SKM-1 (cell line): ENCODE results near the gene EMX2.
"Not testable (repeated sequence)": the region's sequence is repeated elsewhere in the genome, so short reads cannot be mapped to it uniquely, and the experiment has no call there.

Experiments used
- DNase-seq: peaks from one replicate; lab custom pipeline; 2025; ENCODE audit not compliant: unreplicated experiment; lab: John Stamatoyannopoulos, UW

EMX2 gene

GRCh38 chr10:117542706-117543224, at the start of gene EMX2:
Gene EMX2 (plus strand): TSS chr10:117542746. CDS start chr10:117543268, 522 bp downstream.
- no peak for DNase-seq

DNA sequence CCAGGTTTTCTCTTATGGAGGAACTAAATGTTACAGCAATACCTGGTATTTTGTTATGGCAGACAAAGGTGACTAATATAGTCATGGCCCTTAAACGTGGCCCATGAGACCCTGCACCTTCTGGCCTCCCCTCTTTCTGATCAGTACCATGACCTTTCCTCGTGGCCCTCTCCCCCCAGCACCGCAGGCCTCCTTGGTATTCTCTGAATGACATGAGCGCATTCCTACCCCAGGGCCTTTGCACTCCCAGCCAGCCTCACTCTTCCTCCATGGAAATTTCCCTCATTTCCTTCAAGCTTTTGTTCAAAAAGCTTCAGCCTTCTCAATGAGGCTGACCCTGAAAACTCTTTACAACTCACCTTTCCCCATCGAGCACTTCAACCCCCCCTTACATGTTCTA, 46.5 kb upstream of the EMX2 start:
- DNase-seq, result no peak

- DNase-seq, result peak; percentile 50
Measured at GRCh38 chr10:117496616-117497028, 45.9 kb upstream of the EMX2 start.

GRCh38 chr10:117497736-117498135, 44.8 kb upstream of the EMX2 start:
- no peak for DNase-seq

GRCh38 chr10:117499248-117500105, 43.1 kb upstream of the EMX2 start:
- DNase-seq, result no peak

DNA sequence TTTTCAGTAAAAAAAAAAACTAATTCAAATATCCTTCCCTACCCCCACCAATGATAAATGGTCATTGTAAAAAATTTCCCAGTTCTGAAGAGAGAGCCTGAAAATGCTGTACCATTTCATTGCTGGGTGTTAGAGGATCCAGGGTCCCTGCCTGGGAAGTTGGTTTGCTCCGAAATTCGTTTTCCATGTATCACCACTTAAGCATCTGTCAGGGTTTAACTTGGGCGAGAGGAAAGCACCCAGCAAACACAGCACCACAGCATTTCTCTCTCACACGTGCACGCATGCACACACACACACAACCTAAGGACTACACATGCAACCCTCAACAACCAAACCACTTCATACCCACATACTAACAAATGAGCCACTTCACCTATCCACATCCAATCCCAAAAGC, 42.1 kb upstream of the EMX2 start:
- no peak for DNase-seq

DNA sequence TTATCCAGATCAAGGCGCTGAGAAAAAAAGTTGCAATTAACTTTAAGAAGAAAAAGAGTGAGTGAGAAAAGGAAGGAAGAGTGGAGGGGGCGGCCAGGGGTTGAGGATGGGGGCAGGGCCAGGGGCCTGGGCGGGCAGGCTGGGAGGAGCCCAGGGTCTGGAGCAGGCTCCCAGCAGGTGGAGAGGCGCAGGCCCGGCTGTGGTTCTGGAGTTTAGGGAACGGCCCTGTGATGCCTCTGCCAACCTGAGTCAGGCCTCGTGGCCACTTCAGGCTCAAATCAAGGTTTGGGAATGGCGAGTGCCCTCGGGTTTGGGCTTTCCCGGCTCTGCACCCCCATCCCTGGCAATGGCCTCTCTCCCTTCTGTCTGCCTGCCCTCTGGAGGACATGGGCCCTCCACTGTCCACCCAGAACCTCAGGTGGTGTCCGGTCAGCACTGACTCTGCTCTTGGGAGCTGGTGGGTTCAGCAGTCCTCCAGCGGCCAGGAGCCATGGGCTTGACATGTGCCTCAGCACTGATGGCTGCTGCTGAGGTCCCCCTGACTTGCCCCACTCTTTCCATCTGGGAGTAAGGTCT, 41.0 kb upstream of the EMX2 start:
- no peak for DNase-seq

DNA sequence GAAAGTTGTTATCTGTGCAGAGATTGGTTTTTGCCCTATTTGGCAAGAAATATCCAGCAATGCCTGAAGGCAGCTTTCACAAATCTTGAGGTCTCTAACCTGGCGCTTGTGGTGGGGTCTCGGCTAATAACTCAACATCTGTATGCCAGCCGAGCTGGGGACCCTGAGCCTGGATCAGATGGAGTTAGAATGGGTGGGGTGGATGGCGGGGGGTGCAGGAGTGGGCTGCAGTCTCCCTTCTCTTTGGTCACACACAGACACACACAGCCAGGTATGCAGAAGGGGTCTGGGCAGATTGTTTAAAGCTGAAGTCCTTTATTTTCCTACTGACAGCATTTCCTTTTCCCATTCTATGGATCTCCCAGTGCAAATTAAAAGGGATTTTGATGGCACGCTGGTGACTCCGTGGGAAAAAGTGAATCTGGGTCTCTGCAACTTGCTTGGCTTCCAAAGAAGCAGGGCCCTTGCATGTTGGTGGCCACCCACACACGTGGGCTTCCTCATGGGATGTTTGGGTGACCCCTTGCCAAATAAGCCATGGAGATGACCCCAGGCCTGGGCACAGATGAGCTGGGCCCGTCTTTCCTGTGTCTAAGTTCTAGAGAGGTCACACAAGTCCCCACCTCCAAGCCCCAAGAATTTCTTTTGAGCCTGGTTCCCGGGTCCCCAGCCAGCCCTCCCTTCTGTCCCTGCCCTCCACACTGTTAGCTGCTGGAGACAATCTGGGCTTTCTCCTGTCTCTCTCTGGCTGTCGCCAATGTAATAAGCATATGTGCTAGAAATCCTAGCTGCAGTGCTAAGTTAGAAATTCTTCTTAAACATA, 39.9 kb upstream of the EMX2 start:
- DNase-seq, result no peak

- no peak for DNase-seq
Measured at GRCh38 chr10:117503244-117504205, 39.0 kb upstream of the EMX2 start.

DNA sequence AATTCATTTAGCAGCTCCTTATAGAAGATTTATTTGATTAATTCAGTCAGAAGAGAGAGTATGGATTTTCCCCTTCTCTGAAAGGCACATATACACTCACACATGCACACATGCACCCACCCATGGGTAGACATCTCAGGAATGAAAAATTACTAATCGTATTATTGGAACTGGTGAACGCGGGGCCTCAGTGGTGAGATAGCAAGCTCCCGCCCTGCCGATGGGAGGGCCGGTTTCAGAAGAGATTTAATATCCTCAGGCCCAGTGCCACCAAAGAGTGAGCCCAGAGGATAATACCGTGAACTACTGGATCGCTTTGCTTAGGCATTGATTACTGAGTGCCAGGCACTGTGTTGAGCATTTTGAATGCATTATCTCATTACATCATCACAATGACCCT, 38.0 kb upstream of the EMX2 start:
- no peak for DNase-seq

DNA sequence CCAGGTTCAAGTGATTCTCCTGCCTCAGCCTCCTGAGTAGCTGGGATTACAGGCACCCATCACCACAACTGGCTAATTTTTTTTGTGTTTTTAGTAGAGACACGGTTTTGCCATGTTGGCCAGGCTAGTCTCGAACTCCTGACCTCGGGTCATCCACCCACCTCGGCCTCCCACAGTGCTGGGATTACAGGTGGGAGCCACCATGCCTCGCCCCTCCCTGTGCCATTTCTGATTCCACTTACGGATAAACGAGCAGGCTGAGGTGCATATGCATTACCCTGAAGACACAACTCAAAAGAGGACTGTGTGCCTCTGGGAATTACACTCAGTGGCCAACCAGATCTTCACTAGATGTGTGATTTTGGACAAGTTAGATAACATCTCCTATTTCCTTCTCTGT, 35.5 kb upstream of the EMX2 start:
- not testable (repeated sequence) for DNase-seq

GRCh38 chr10:117509573-117509972, 33.0 kb upstream of the EMX2 start:
- DNase-seq, result no peak

- no peak for DNase-seq
Measured at GRCh38 chr10:117511601-117512390, 30.8 kb upstream of the EMX2 start.

DNA sequence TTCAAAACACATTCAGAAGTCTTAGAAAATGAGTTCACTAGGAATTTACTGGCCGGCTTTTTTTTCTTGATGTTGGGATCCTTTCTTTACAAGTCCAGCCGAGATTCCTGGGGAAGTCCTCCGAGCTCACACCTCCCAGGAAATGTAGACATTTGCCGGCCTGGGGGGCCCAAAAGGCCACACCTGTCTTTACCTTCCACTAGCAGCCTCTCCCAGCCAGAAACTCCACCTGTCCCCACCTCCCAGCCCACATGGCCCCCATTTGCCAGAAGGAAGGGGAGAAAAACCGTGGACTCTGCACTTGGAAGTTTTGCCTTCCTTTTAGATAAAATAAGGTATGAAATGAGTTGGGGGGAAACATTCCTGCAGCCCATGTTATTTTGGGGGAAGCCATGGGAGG, 27.6 kb upstream of the EMX2 start:
- no peak for DNase-seq

GRCh38 chr10:117516681-117517080, 25.9 kb upstream of the EMX2 start:
- no peak for DNase-seq

DNA sequence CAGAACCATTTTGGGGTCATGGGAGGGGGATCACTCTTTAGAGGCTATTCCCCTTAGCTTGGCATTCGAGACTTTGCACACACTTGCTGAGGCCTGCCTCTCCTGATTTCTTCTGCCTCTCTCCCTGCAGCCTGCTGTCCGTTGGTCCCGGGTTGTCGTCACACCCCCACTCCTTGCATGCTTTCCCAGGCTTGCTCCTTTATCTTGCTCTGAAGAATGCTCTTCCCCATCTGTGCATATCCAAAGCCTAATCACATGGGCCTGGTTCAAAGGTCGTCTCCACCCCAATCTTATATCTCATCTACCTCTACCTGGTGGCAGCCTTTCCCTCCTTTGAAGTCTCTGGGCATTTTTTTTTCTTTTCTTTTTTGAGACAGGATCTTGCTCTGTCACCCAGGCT, 24.3 kb upstream of the EMX2 start:
- no peak for DNase-seq

DNA sequence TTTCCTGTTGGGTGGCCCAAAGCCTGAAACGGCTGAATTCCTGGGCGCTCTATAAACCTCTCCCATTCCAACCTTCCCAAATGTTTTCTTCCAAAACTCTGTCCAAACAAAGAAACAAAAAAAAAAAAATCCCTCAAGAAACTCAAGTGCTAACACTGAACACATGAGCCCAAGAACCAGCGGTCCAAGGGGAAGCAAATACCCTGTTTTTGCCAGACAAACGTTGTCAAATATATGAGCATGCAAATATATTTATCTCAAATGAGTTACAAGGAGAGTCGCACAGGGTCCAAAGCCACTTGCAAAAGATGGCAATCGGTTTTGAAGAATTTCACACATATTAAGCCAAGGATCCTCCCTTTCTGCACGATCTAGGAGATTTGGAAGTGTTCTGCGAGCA, 23.3 kb upstream of the EMX2 start:
- no peak for DNase-seq

DNA sequence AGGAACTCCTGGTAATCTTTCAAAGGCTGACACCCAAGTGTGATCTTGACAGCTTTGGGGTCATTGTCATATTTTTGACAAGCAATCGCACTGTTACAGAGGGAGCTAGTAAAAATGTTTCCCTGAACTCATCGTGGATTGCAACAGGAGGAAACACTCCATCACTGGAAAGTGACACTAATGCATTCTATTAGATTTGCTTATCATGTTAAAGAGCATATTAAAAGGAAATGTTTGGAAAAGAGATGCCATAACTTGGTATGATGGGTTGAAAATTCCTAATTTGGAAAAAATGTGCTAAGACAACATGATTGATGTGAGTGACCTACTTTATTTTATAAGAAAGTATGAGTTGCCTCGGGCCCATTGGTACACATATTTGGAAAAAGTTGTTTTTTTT, 22.7 kb upstream of the EMX2 start:
- DNase-seq, result no peak

DNA sequence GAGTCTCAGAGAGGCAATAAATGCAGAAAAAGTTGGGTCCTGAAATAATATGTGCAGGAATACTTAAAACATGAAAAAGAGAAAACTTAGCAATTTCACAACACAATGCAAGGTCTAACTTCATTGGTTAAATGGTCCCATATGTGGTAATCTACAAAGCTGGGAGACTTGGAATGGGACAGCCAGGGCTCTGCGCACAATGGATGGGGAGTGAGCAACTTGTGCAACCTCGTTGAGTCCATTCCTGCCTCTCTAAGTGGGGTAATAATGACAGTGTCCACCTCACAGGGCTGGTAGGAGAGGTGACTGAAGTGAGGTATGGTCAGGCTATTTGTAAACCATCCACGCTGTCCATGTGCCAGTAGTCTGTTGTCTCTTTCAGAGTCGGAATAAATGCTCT, 11.8 kb upstream of the EMX2 start:
- DNase-seq, result no peak
